Lower lobe of right lung (tissue), 2 donors: ENCODE results near the gene CEMIP. TPM values are rescaled to one million over a fixed set of nuclear protein-coding genes. Genes with fewer than 3 reads are reported as not detected.

Experiments used
- ATAC-seq, 2 donors: fragments of 200-7000 bp; cut with Tn5 transposase; one replicate each; pipeline ENCODE4 v1.9.1; 2020 to 2022; ENCODE audit warnings: mild to moderate bottlenecking in 2 of 2, moderate library complexity in 2 of 2
- DNase-seq: peaks from one replicate; pipeline ENCODE4 v3.0.0-alpha.2; 2020
- H3K27ac ChIP-seq: fragments of 200-600 bp; one replicate; pipeline ENCODE4 v1.8.0; 2022
- H3K27me3 ChIP-seq: fragments of 200-600 bp; one replicate; pipeline ENCODE4 v1.8.0; 2022; ENCODE audit warnings: low read depth
- H3K36me3 ChIP-seq: fragments of 200-600 bp; one replicate; pipeline ENCODE4 v1.8.0; 2022; ENCODE audit warnings: mild to moderate bottlenecking
- H3K4me1 ChIP-seq: fragments of 200-600 bp; one replicate; pipeline ENCODE4 v1.8.0; 2022
- H3K4me3 ChIP-seq: fragments of 200-600 bp; one replicate; pipeline ENCODE4 v1.8.0; 2022; ENCODE audit warnings: mild to moderate bottlenecking
- H3K9me3 ChIP-seq: fragments of 200-600 bp; one replicate; pipeline ENCODE4 v1.8.0; 2022
- intact Hi-C: fragments of 100-400 bp; cut with DNase I; formaldehyde crosslinking; loops from one replicate; pipeline ENCODE4 v1.11.0; 2022
- total RNA-seq: library from RNA; stranded (reverse); fragmentation: NEBNext Ultra II Directional; extraction: Animal tissue kit (Norgen Biotek cat#: 25700); gene quantifications from one replicate; pipeline ENCODE4 v1.2.1, GENCODE V29; 2021
- TF ChIP-seq, protein P1 (sequence below): fragments of 200-600 bp; IDR thresholded peaks from one replicate; pipeline ENCODE4 v1.8.0; 2022; ENCODE audit warnings: antibody characterized with exemption, mild to moderate bottlenecking
- donor health status: DM: no; HTN: yes; CAD: no; lungs with severe emphysema.

The CEMIP gene
- total RNA-seq, 1 donor from 2014 or later = 7.3 TPM

DNA sequence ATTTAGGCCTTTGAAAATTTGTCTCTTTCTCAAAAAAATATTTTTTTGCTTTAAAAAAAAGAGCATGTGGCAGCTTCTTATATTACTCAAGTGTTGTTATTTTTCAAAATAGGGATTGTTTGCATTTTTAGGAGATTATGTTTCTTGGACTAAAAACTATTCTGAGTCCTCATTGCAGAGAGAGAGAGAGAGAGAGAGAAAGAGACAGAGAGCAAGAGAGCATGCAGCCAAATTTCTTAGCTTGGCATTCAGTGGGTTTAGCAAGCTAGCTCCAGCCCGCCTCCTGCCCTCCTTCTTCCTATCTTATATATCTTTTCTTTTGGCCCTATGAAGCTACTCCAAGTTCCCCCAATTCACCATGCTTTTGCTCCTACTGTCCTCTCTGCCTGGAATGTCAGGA lies 55.7 kb downstream of the CEMIP start:
- ATAC-seq = no peak
- H3K9me3 ChIP-seq = no peaks in the 10 kb centered on the region
- TF ChIP-seq, protein P1, sequence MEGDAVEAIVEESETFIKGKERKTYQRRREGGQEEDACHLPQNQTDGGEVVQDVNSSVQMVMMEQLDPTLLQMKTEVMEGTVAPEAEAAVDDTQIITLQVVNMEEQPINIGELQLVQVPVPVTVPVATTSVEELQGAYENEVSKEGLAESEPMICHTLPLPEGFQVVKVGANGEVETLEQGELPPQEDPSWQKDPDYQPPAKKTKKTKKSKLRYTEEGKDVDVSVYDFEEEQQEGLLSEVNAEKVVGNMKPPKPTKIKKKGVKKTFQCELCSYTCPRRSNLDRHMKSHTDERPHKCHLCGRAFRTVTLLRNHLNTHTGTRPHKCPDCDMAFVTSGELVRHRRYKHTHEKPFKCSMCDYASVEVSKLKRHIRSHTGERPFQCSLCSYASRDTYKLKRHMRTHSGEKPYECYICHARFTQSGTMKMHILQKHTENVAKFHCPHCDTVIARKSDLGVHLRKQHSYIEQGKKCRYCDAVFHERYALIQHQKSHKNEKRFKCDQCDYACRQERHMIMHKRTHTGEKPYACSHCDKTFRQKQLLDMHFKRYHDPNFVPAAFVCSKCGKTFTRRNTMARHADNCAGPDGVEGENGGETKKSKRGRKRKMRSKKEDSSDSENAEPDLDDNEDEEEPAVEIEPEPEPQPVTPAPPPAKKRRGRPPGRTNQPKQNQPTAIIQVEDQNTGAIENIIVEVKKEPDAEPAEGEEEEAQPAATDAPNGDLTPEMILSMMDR = no peak
- no peaks in the 10 kb centered on the region for H3K4me1 ChIP-seq
- intact Hi-C loops = no loop called here
- no peak for DNase-seq
- H3K27ac ChIP-seq = no peak overlapping the region
- H3K27me3 ChIP-seq = no peaks in the 10 kb centered on the region
- H3K4me3 ChIP-seq = no peak overlapping the region
- H3K36me3 ChIP-seq = no peaks in the 10 kb centered on the region

DNA sequence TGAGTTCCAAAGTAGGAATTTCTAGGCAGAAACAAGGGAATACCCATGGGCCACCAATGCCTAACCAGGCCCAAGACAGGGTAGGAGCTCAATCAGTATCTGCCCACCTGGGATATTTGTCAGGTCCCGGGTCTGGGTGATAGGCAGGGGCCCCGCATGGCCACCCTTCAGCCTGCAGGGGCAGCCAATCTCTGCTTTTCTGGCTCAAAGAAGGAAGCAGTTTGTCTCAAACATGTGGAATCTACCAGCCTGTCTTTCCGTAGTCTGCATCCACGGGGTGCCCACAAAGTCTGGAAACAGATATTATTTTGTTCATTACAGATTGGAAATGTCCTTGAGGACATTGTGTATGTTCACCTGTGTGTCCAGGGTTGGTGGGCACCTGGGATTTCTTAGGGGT lies 56.2 kb downstream of the CEMIP start:
- H3K4me3 ChIP-seq = no peak overlapping the region
- no peaks in the 10 kb centered on the region for H3K4me1 ChIP-seq
- no peaks in the 10 kb centered on the region for H3K36me3 ChIP-seq
- no peak for ATAC-seq
- H3K27me3 ChIP-seq = no peaks in the 10 kb centered on the region
- H3K27ac ChIP-seq = no peak overlapping the region
- TF ChIP-seq, protein P1 = no peak
- intact Hi-C loops = no loop called here
- no peaks in the 10 kb centered on the region for H3K9me3 ChIP-seq
- DNase-seq = no peak

DNA sequence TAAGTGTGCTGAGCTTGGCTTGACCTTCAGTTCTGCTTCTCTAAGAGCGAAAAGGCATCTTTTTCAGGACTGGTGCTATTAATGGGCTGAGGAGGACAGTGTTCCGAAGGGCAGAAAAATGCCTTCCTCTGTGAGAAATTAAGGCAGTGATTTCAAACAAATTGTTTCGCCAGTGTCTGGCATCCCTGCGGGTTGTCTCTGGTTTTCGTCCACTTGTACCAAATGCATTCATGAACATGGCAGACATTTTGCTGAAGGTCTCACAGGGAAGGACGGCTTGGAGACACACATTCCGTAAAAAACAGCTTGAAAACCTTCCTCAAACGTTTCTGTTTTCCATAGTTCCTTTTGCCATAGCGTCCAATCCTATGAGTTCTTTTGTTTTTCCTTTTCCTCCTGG lies 57.1 kb downstream of the CEMIP start:
- Histone ChIP-seq H3K9me3 (no peaks in the 10 kb centered on the region), H3K4me1 (no peaks in the 10 kb centered on the region), H3K36me3 (no peaks in the 10 kb centered on the region), H3K4me3 (no peak overlapping the region), H3K27ac (no peak overlapping the region), H3K27me3 (no peaks in the 10 kb centered on the region)
- intact Hi-C loops = no loop called here
- ATAC-seq (no peak), DNase-seq (no peak)
- TF ChIP-seq, protein P1 = no peak

DNA sequence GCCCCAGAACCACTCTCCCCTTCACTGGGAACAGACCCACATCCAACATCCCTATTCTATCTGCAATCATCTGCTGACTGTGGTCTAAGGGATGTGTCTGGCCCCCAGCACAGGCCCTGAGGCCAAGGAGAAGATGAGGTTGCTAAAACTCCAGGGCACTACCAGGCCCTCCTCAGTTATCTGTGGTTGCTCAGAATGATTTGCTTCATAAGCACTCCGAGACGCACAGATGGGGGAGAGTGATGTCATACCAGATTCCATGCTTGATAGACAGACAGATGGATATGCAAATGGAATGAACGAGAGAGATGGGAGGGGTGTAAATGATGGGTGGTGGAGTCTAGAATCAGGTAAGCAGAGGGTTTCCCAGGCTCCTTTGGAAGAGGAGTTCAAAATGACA lies 57.8 kb downstream of the CEMIP start:
- no peaks in the 10 kb centered on the region for H3K27me3 ChIP-seq
- ATAC-seq (no peak), DNase-seq (no peak)
- H3K36me3 ChIP-seq = no peaks in the 10 kb centered on the region
- intact Hi-C loops = no loop called here
- H3K27ac ChIP-seq = no peak overlapping the region
- TF ChIP-seq, protein P1 = no peak
- no peaks in the 10 kb centered on the region for H3K9me3 ChIP-seq
- no peak overlapping the region for H3K4me3 ChIP-seq
- H3K4me1 ChIP-seq = no peaks in the 10 kb centered on the region

DNA sequence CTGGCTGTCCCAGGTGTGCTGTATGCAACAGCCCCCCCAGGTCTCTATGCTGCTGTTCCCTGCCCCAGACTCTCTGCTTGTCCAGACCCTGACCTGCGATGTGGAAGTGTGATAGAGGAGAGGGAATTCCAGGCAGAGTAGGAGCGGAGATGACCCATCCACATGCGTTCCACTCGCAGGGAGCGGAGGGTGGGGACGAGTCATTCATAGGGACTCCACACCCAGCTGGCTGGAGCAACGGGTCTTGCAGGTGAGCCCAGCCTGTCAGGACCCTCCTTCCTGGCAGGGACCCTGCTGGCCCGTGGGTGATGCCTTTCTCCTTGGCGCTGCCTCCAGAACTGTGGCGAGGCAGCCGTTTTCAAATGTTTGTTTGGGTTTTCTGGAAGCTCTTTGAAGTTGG lies 58.8 kb downstream of the CEMIP start:
- DNase-seq = no peak
- H3K36me3 ChIP-seq = no peaks in the 10 kb centered on the region
- H3K27me3 ChIP-seq = no peaks in the 10 kb centered on the region

More for the DNA sequence above, 58.8 kb downstream of the CEMIP start:
- H3K27ac ChIP-seq = no peak overlapping the region
- TF ChIP-seq, protein P1 = no peak
- H3K4me1 ChIP-seq = no peaks in the 10 kb centered on the region
- intact Hi-C loops = no loop called here
- no peak for ATAC-seq
- no peak overlapping the region for H3K4me3 ChIP-seq
- no peaks in the 10 kb centered on the region for H3K9me3 ChIP-seq
